Neutrophil (primary cell): ENCODE results near the gene SESN1.
"Not testable (repeated sequence)": the region's sequence is repeated elsewhere in the genome, so short reads cannot be mapped to it uniquely, and the experiment has no call there.

ENCODE experiments used
- H3K27ac ChIP-seq: fragments of 200-600 bp; sonication (generic); 2 replicates; pipeline ENCODE4 v1.5.1; 2016; ENCODE audit warnings: mild to moderate bottlenecking, moderate library complexity
- H3K27me3 ChIP-seq: fragments of 200-600 bp; sonication (generic); 2 replicates; pipeline ENCODE4 v1.6.0; 2016; ENCODE audit warnings: mild to moderate bottlenecking
- H3K36me3 ChIP-seq: fragments of 200-600 bp; sonication (generic); 2 replicates; pipeline ENCODE4 v1.5.1; 2017
- H3K4me1 ChIP-seq, 2 experiments: fragments of 200-600 bp in 1 of 2; sonication (generic) in 1 of 2; 1 replicate in 1 of 2; 2 replicates in 1 of 2; pipeline versions ENCODE4 v1.5.1 to v1.6.1; 2013 to 2016; ENCODE audit warnings: low read depth in 1 of 2, low read length in 1 of 2, mild to moderate bottlenecking in 1 of 2, moderate library complexity in 1 of 2; ENCODE audit not compliant: control insufficient read depth in 1 of 2, insufficient read depth in 1 of 2
- H3K4me3 ChIP-seq, 2 experiments: fragments of 200-600 bp in 1 of 2; sonication (generic) in 1 of 2; 1 replicate in 1 of 2; 2 replicates in 1 of 2; pipeline ENCODE4 v1.5.1; 2013 to 2016; ENCODE audit warnings: low read depth in 1 of 2, low read length in 1 of 2, mild to moderate bottlenecking in 1 of 2, moderate library complexity in 1 of 2
- H3K9me3 ChIP-seq: fragments of 200-600 bp; sonication (generic); 2 replicates; pipeline ENCODE4 v1.5.1; 2016
- CTCF ChIP-seq: fragments of 200-600 bp; sonication (generic); IDR thresholded peaks from 2 replicates; pipeline ENCODE4 v1.5.1; 2016; ENCODE audit warnings: antibody characterized with exemption

SESN1 gene

DNA sequence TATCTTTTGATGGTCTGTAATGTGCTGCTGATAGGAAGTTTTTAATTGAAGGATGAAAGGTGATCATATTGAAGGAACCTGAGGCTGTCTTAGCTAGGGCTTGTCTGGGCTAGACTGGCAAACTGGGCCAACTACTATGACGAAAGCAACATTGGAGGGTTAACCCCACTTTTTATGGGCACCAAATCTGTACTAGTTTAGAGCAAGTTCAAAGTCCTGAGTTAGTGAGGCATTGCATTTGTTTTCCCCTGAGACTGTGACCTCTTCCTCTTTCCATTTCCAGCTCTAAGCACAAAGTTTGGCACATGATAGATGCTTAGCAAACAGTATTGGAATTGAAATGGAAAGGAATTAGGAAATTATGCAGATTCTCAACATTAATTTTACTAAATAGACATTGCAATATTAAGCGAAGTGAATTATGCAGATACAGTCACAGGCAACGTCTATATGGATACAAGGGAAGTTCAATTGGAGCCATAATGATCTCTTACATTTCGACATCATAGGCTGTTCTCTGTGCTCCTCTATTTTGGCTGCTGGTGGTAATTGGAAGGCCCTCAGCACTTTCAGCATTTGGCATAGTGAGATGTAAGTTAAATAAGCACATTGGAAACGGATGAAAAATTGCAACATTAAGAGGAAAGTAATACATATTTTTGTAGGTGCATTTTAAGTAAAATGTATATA, 22.8 kb upstream of the SESN1 start:
- TF ChIP-seq CTCF, result no peak
- H3K27me3 ChIP-seq, result no peaks in the 10 kb centered on the region
- H3K36me3 ChIP-seq, result no peaks in the 10 kb centered on the region
- no peaks in the 10 kb centered on the region for H3K9me3 ChIP-seq
- H3K4me1 ChIP-seq, result peaks cover 12 to 21% of the 10 kb centered on the region in 2 experiments
- no peak overlapping the region for H3K27ac ChIP-seq
- no peak overlapping the region for H3K4me3 ChIP-seq

DNA sequence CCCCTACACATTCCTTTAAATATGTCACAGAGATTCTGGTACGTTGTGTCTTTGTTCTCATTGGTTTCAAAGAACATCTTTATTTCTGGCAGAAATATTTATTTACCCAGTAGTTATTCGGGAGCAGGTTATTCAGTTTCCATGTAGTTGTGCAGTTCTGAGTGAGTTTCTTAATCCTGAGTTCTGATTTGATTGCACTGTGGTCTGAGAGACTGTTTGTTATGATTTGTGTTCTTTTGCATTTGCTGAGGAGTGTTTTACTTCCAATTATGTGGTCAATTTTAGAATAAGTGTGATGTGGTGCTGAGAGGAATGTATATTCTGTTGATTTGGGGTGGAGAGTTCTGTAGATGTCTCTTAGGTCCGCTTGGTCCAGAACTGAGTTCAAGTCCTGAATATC, 18.0 kb upstream of the SESN1 start:
- H3K4me3 ChIP-seq, H3K27ac ChIP-seq, H3K9me3 ChIP-seq, H3K4me1 ChIP-seq, H3K36me3 ChIP-seq, H3K27me3 ChIP-seq: not testable (repeated sequence)

- H3K4me3 ChIP-seq, H3K4me1 ChIP-seq: not testable (repeated sequence)
These were observed 15.0 kb upstream of the SESN1 start for GRCh38 chr6:109109663-109110062.

DNA sequence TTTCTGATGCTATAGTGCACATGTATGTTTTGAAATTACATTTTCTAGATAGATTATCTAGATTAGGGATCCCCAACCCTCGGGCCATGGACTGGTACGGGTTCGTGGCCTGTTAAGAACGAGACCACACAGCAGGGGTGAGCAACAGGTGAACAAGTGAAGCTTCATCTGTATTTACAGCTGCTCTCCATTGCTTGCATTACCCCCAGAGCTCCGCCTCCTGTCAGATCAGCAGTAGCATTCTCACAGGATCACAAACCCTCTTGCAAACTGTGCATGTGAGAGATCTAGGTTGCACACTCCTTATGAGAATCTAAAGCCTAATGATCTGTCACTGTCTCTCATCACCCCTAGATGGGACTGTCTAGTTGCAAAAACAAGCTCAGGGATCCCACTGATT, 11.0 kb upstream of the SESN1 start:
- no peak for TF ChIP-seq CTCF
- Histone ChIP-seq H3K4me1 (no peaks in the 10 kb centered on the region), H3K4me3 (no peak overlapping the region), H3K9me3 (no peaks in the 10 kb centered on the region), H3K27ac (no peak overlapping the region), H3K36me3 (no peaks in the 10 kb centered on the region), H3K27me3 (no peaks in the 10 kb centered on the region)

More at GRCh38 chr6:109109663-109110062, 15.0 kb upstream of the SESN1 start:
- H3K36me3 ChIP-seq, H3K27me3 ChIP-seq, H3K27ac ChIP-seq, H3K9me3 ChIP-seq: not testable (repeated sequence)

DNA sequence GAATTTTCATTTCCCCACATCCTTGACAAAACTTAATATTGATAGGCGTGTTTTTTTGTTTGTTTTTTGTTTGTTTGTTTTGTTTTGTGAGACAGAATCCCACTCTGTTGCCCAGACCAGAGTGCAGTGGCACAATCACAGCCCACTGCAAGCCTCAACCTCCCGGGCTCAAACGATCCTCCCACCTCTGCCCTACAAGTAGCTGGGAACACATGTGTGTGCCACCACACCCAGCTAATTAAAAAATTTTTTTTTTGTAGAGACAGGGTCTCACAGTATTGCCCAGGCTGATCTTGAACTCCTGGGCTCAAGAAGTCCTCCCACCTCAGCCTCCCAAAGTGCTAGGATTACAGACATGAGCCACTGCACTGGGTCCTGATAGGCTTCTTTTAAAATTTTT, 9.9 kb upstream of the SESN1 start:
- Histone ChIP-seq H3K4me1 (no peaks in the 10 kb centered on the region), H3K9me3 (no peaks in the 10 kb centered on the region)
- no peak for TF ChIP-seq CTCF

DNA sequence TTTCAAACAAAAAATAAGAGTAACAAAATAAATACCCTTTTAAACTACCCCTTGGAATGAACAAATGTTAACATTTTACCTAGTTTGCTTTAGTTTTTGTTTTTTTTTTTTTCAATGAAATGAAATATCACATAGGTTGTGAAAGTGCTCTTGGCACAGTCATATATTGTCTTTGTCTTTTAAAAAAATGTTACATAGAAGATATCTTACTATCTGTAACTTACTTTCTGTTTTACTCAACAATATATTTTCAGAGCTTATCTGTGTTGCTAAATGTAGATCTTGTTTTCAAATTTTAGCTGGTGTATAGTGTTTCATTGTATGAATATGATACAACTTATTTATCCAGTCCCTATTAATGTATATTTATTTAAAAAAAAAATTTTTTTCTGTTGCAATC, 9.3 kb upstream of the SESN1 start:
- no peaks in the 10 kb centered on the region for H3K27me3 ChIP-seq
- no peaks in the 10 kb centered on the region for H3K9me3 ChIP-seq

More for the DNA sequence above, 9.9 kb upstream of the SESN1 start:
- H3K36me3 ChIP-seq, result no peaks in the 10 kb centered on the region
- H3K27me3 ChIP-seq, result no peaks in the 10 kb centered on the region
- H3K4me3 ChIP-seq, result no peak overlapping the region
- no peak overlapping the region for H3K27ac ChIP-seq

More for the DNA sequence above, 9.3 kb upstream of the SESN1 start:
- Histone ChIP-seq H3K4me1 (no peaks in the 10 kb centered on the region), H3K27ac (no peak overlapping the region), H3K36me3 (no peaks in the 10 kb centered on the region), H3K4me3 (no peak overlapping the region)
- TF ChIP-seq CTCF, result no peak
